Measurements from ENCODE around the gene CCNB1IP1. TPM values are rescaled to one million over a fixed set of nuclear protein-coding genes. Genes with fewer than 3 reads are reported as not detected.

The CCNB1IP1 gene
- polyA plus RNA-seq, 1 of the 3 experiments (the other 2 are of a cell fraction), result 35.4 TPM

GRCh38 chr14:20377171-20377570, 44.1 kb upstream of the CCNB1IP1 start:
- no peaks in the 10 kb centered on the region for H3K9me3 ChIP-seq
- no peak overlapping the region for H3K4me2 ChIP-seq
- H3F3A ChIP-seq (replicated peaks; ENCODE audit: insufficient read depth), result no peaks in the 10 kb centered on the region
- H3K9ac ChIP-seq, result no peak overlapping the region
- no peaks in the 10 kb centered on the region for H3K27me3 ChIP-seq (ENCODE audit: insufficient read depth)
- WGBS (ENCODE audit: low lambda C conversion rate), result 82% methylated on average over 2 of the region's 2 CpGs
- no peaks in the 10 kb centered on the region for H3K4me1 ChIP-seq (ENCODE audit: control insufficient read depth in 1 of 2, insufficient read depth in 2 of 2, low read depth in 1 of 2, low read length in 1 of 2)
- ChIA-PET POLR2A (no interaction called here), CTCF (interaction anchor here (1.4 kb wide), 1 partner anchor 50 kb away, joined by 3 read pairs; no protein-coding TSS in a partner anchor)
- H3K27ac ChIP-seq (ENCODE audit: low read depth in 2 of 2, low read length in 1 of 2), result no peak overlapping the region
- TF ChIP-seq SIN3A (IDR thresholded peaks at IDR 0.05; ENCODE audit: borderline replicate concordance, low read depth, low read length), result no peak
- no peak for TF ChIP-seq JUND (IDR thresholded peaks at IDR 0.05)
- no peak for TF ChIP-seq NFIC (IDR thresholded peaks at IDR 0.05; ENCODE audit: borderline replicate concordance)
- no peak for TF ChIP-seq TCF12 (IDR thresholded peaks at IDR 0.05)
- no peak for TF ChIP-seq FOSL2 (IDR thresholded peaks at IDR 0.05; ENCODE audit: borderline replicate concordance, low read depth)
- TF ChIP-seq RAD21 (IDR thresholded peaks at IDR 0.05; ENCODE audit: low read length), result no peak
- no peak for TF ChIP-seq EP300 (IDR thresholded peaks at IDR 0.05; ENCODE audit: borderline replicate concordance in 1 of 2, low read depth in 1 of 2, low read length in 1 of 2)
- TF ChIP-seq MEF2A (IDR thresholded peaks at IDR 0.05; ENCODE audit: borderline replicate concordance, low read depth), result no peak
- peaks cover 23 to 86% of the 10 kb centered on the region in 2 experiments for H3K36me3 ChIP-seq (replicated peaks in 1 of 2; ENCODE audit: control insufficient read depth in 1 of 2, insufficient read depth in 2 of 2, low read length in 1 of 2)
- DNase-seq, result no peak
- no peak overlapping the region for H3K4me3 ChIP-seq (ENCODE audit: low read depth in 2 of 2, low read length in 1 of 2)
- no peak overlapping the region for H2AFZ ChIP-seq (ENCODE audit: low read depth)
- no peaks in the 10 kb centered on the region for H3K9me2 ChIP-seq
- H4K20me1 ChIP-seq (ENCODE audit: insufficient read depth), result no peaks in the 10 kb centered on the region
- no peaks in the 10 kb centered on the region for H3K79me2 ChIP-seq (ENCODE audit: insufficient read depth)

GRCh38 chr14:20376071-20376588, 43.1 kb upstream of the CCNB1IP1 start:
- peaks cover 33 to 86% of the 10 kb centered on the region in 2 experiments for H3K36me3 ChIP-seq (replicated peaks in 1 of 2; ENCODE audit: control insufficient read depth in 1 of 2, insufficient read depth in 2 of 2, low read length in 1 of 2)
- WGBS (ENCODE audit: low lambda C conversion rate), result 100% methylated on average over 8 of the region's 12 CpGs
- H3K27me3 ChIP-seq (ENCODE audit: insufficient read depth), result no peaks in the 10 kb centered on the region
- no peak overlapping the region for H3K27ac ChIP-seq (ENCODE audit: low read depth in 2 of 2, low read length in 1 of 2)
- no peak for DNase-seq
- TF ChIP-seq POLR2AphosphoS5 (IDR thresholded peaks at IDR 0.05; ENCODE audit: low read depth, low read length) (no peak), USF1 (IDR thresholded peaks at IDR 0.05; ENCODE audit: borderline replicate concordance, low read depth) (no peak), ZBTB33 (IDR thresholded peaks at IDR 0.05; ENCODE audit: borderline replicate concordance, low read depth) (no peak), SIN3A (IDR thresholded peaks at IDR 0.05; ENCODE audit: borderline replicate concordance, low read depth, low read length) (no peak), SMC3 (IDR thresholded peaks at IDR 0.05; ENCODE audit: low read depth, low read length) (no peak), RFX5 (IDR thresholded peaks at IDR 0.05; ENCODE audit: low read length) (no peak), TCF12 (IDR thresholded peaks at IDR 0.05) (no peak), YY1 (IDR thresholded peaks at IDR 0.05; ENCODE audit: low read depth) (no peak), FOSL2 (IDR thresholded peaks at IDR 0.05; ENCODE audit: borderline replicate concordance, low read depth) (no peak), NRF1 (IDR thresholded peaks at IDR 0.05; ENCODE audit: low read depth, low read length) (no peak), EZH2phosphoT487 (IDR thresholded peaks at IDR 0.05; ENCODE audit: borderline replicate concordance, low read depth) (no peak), PBX3 (IDR thresholded peaks at IDR 0.05) (no peak), GABPA (IDR thresholded peaks at IDR 0.05; ENCODE audit: low read depth) (no peak), REST (IDR thresholded peaks at IDR 0.05; ENCODE audit: low read depth, low read length) (no peak)
- H3K79me2 ChIP-seq (ENCODE audit: insufficient read depth), result no peaks in the 10 kb centered on the region
- no peaks in the 10 kb centered on the region for H3K9me3 ChIP-seq
- no peak overlapping the region for H3K9ac ChIP-seq
- no peak overlapping the region for H3K4me2 ChIP-seq
- H4K20me1 ChIP-seq (ENCODE audit: insufficient read depth), result no peaks in the 10 kb centered on the region
- H3K9me2 ChIP-seq, result no peaks in the 10 kb centered on the region
- H3K4me3 ChIP-seq (ENCODE audit: low read depth in 2 of 2, low read length in 1 of 2), result no peak overlapping the region
- no peaks in the 10 kb centered on the region for H3K4me1 ChIP-seq (ENCODE audit: control insufficient read depth in 1 of 2, insufficient read depth in 2 of 2, low read depth in 1 of 2, low read length in 1 of 2)
- no peaks in the 10 kb centered on the region for H3F3A ChIP-seq (replicated peaks; ENCODE audit: insufficient read depth)
- H2AFZ ChIP-seq (ENCODE audit: low read depth), result no peak overlapping the region
- ChIA-PET CTCF (interaction anchor here (1.4 kb wide), 1 partner anchor 49 kb away, joined by 3 read pairs; no protein-coding TSS in a partner anchor), POLR2A (no interaction called here)
